Colonic mucosa (tissue), 4 donors: ENCODE measurements around the gene CIB4. TPM values are rescaled to one million over a fixed set of nuclear protein-coding genes. Genes with fewer than 3 reads are reported as not detected.

ENCODE experiments used
- DNase-seq: peaks from one replicate; pipeline ENCODE4 v3.0.0-alpha.2; 2020
- H3K27ac ChIP-seq: fragments of 200-600 bp; one replicate; pipeline ENCODE4 v1.8.0; 2021
- H3K27me3 ChIP-seq: fragments of 200-600 bp; one replicate; pipeline ENCODE4 v1.8.0; 2021
- H3K36me3 ChIP-seq: fragments of 200-600 bp; one replicate; pipeline ENCODE4 v1.8.0; 2021
- H3K4me1 ChIP-seq: fragments of 200-600 bp; one replicate; pipeline ENCODE4 v1.8.0; 2021; ENCODE audit warnings: mild to moderate bottlenecking
- H3K4me3 ChIP-seq: fragments of 200-600 bp; one replicate; pipeline ENCODE4 v1.8.0; 2021
- H3K9ac ChIP-seq, 2 donors: one replicate each; pipeline ENCODE4 v1.7.0; 2013; ENCODE audit warnings: control low read depth in 2 of 2, low read depth in 2 of 2, low read length in 2 of 2
- H3K9me3 ChIP-seq: fragments of 200-600 bp; one replicate; pipeline ENCODE4 v1.8.0; 2021
- CTCF ChIP-seq: fragments of 200-600 bp; IDR thresholded peaks from one replicate; pipeline ENCODE4 v1.8.0; 2022; ENCODE audit warnings: antibody characterized with exemption, mild to moderate bottlenecking
- intact Hi-C: fragments of 100-400 bp; cut with DNase I; formaldehyde crosslinking; loops from one replicate; pipeline ENCODE4 v1.14.1; 2022
- total RNA-seq, 2 donors: library from RNA; stranded (reverse); fragmentation: NEBNext Ultra II Directional in 1 of 2; extraction: Animal tissue kit (Norgen Biotek cat#: 25700) in 1 of 2; gene quantifications; one replicate each; pipeline ENCODE4 v1.2.1, GENCODE V29; 2021
- donor health status: healthy.
- donor health status: DM: no; HTN: no; CAD: no.
- donor health status: DM: no; HTN: no; CAD: no.

The CIB4 gene
- total RNA-seq, 2 donors from 2014 or later = not detected

GRCh38 chr2:26615860-26616705, 25.1 kb downstream of the CIB4 start:
- no peaks in the 10 kb centered on the region for H3K36me3 ChIP-seq
- H3K4me1 ChIP-seq = no peaks in the 10 kb centered on the region
- DNase-seq = no peak
- no peak overlapping the region for H3K27ac ChIP-seq
- H3K9me3 ChIP-seq = no peaks in the 10 kb centered on the region
- no peaks in the 10 kb centered on the region for H3K27me3 ChIP-seq
- intact Hi-C loops = no loop called here
- H3K9ac ChIP-seq = no peak overlapping the region
- H3K4me3 ChIP-seq = no peak overlapping the region
- TF ChIP-seq CTCF = no peak

DNA sequence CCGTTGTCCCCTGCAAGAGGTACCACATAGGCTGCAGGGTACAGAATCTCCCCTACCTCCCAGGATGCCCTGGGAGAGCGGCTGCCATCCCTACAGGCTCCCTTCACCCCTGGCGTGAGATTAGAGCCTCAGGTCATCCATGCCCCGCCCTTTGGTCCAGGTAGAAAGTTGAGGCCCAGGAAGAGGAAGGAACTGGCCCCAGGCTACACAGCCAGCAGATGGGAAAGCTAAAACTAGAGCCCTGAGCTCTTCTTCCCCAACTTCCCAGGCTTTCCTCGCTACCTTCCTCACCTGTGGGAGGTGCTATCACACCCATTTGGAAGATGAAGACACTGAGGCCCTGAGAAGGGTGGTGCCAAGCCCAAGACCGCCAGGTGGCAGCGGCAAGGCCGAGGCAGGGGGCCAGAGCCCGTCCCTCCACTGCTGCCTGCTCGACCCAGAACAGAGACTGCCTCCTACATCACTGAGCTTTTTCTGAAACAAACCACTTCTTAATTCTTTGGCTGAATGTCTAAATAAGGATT, 25.8 kb downstream of the CIB4 start:
- Histone ChIP-seq H3K27me3 (no peaks in the 10 kb centered on the region), H3K4me1 (no peaks in the 10 kb centered on the region), H3K9ac (no peak overlapping the region), H3K9me3 (no peaks in the 10 kb centered on the region), H3K27ac (no peak overlapping the region), H3K36me3 (no peaks in the 10 kb centered on the region), H3K4me3 (no peak overlapping the region)
- TF ChIP-seq CTCF = no peak
- intact Hi-C loops = no loop called here
- DNase-seq = no peak

GRCh38 chr2:26614216-26615138, 26.7 kb downstream of the CIB4 start:
- Histone ChIP-seq H3K36me3 (no peaks in the 10 kb centered on the region), H3K9ac (no peak overlapping the region), H3K9me3 (no peaks in the 10 kb centered on the region), H3K27me3 (no peaks in the 10 kb centered on the region), H3K4me1 (no peaks in the 10 kb centered on the region), H3K27ac (no peak overlapping the region), H3K4me3 (no peak overlapping the region)
- intact Hi-C loops = no loop called here
- no peak for DNase-seq
- no peak for TF ChIP-seq CTCF

DNA sequence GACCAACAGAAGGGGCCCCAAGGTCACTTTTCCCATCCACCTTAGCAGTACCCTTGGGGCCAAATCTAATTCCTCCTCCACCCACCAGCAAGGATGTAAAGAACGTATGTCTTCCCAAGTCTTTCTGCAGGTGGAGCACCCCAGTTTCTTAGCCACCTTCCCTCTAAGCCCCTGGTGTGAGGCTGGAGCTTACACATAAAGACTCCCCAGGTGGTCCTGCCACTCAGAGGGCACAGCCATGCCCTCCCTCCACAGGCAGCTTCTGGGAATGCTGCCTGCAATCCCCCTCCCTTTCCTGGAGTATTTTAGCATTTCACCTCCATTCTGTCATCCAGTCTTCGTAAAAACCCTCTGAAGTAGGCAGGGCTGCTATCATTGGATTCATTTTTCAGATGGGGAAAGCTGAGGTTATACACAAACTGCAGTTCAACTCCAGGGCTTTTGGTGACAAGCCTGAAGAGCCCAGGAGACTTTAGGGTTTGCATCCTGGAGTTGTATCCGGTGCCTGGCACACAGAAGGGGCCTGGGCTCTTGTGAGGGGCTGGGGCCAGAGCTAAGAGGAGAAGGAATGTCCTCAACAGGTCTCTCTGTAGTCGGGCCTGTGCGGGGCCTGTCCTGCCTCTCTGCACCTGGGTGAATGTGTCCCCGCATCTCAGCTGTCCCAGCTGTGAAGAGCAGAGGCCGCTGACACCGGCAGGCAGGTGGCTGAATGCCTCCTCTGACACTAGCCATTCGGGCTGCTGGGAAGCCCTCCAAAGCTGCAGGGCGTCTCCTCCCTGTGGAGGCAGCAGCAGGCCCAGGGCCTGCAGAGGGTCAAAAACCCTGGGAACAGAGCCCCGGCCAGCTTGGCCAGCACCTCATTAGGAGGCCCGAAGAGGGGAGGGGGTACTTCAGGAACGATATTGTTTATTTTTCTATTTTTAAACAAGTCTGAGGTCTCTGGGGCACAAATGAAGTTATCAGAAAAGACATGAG, 27.6 kb downstream of the CIB4 start:
- no peak for TF ChIP-seq CTCF
- DNase-seq = peak; percentile 36
- Histone ChIP-seq H3K36me3 (no peaks in the 10 kb centered on the region), H3K4me1 (no peaks in the 10 kb centered on the region), H3K9me3 (no peaks in the 10 kb centered on the region), H3K4me3 (no peak overlapping the region), H3K27ac (no peak overlapping the region), H3K9ac (no peak overlapping the region), H3K27me3 (no peaks in the 10 kb centered on the region)
- intact Hi-C loops = no loop called here
